Hippocampal formation (tissue), 2 donors: ENCODE results near the gene ZGPAT.
"Not testable (repeated sequence)": the region's sequence is repeated elsewhere in the genome, so short reads cannot be mapped to it uniquely, and the experiment has no call there.

ENCODE experiments used
- DNase-seq, 2 donors: peaks; one replicate each; lab custom pipeline; 2025; lab: John Stamatoyannopoulos, UW

Gene ZGPAT

DNA sequence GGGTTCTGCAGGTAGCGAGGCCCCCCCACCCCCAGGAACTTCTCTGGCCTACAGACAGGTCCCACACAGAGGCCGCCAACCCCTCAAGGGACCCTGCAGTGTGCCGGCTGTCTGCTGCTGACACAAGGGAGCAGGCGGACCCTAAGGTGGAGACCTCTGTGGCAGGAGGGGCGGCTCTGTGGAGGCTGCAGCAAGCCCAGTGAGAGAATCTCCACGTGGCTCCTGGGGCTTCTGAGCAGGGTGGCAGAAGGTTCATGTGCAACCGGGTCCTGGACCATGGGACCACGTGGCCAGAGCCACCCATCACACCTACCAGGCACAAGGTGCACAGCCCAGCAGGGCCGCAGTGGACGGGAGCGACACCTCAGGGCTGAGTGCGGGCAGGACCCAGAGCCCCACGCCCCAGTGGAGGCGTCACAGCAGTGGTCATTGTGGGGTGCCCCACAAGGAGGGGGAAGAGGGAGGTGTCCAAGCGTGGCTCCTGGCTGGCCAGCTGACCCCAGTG lies 4.3 kb upstream of the ZGPAT start:
- DNase-seq: no peak

DNA sequence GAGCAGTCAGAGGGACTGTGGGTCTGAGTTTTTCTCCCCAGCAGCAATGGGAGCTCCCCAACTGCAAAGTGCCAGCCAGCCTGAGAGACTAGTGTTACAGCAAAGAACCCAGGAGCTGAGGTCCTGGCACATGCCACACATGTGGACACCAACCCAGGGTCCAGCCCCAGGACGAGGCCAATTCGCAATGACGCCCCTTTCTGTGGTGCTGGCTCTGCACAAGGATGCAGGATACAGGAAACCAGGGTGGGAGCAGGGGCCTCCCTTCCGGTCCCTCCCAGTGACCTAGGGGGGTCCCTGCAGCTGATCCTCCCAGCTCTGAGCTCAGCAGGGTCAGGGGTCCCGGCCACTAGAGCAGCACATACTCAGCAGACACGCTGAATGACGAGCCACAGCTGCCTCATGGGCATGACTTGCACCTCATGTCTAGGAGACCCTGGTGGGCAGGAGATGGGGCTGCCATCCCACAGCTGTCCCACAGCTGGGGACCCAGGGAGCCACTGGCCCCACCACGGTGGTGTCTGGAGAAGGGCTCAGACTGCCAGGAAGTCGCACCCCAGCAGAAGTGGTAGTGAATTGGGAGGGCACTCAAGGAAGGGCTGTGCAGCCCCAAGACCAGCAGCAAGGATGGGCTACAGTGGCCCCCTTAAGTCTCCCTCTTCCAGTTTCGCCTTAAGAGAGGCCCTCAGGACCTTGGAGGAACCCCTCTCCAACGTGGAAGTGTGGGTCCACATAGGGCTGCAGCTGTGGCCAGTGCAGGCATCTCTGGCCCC lies 3.7 kb upstream of the ZGPAT start:
- no peak for DNase-seq

DNA sequence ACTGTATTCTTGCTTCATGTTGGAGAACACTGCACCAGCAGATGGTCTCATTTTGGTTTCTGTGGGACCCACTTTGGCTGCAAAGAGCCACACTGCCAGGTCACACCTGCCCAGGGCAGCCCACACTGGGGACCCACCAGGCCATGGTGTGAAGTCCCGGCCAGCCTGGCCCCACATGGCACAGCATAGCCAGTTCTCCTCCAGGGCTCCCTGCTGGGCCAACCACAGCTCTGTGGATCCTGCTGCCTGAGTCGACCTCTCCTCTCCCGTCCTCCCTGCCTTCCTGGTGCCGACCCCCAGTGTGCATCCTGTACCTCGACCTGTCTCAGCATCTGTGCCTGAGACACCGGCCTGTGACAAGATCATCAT lies 3.1 kb upstream of the ZGPAT start:
- no peak for DNase-seq

DNA sequence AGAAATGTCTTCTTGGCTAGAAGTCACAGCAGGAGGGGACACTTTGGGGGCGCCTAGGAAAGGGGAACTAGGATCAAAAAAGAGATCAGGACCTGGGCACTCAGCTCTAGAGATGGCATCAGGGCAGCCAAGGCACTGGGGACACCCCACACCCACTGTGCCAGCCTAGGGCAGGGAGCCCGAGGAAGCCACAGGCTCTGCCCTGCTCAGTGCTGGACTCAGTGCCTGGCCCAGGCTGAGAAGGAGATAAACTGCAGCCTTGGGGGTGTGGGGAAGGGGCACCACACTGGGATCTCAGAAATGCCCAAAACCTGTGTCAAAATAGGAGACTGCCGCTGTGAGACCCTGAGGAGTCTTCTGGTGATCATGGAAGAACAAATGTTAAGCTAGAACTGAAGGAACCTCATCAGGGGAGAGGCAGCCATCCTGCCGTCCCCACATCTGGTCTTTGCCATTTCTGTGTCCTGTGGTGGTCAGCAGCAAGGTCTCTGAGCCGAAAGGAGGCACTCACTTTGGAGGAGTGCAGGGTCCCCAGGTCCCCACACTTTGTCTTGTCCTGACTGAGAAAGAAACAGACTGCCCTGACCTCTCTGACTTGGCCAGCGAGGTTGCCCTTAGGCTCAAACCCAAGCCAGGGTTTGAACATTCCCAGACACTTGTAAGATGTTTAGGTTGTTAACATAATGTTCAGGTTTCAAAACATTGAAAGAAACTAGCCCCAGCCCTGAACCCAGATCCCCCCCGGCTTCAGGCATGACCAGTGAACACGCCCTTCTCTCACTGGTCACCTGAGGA lies 2.4 kb upstream of the ZGPAT start:
- DNase-seq: no peak

DNA sequence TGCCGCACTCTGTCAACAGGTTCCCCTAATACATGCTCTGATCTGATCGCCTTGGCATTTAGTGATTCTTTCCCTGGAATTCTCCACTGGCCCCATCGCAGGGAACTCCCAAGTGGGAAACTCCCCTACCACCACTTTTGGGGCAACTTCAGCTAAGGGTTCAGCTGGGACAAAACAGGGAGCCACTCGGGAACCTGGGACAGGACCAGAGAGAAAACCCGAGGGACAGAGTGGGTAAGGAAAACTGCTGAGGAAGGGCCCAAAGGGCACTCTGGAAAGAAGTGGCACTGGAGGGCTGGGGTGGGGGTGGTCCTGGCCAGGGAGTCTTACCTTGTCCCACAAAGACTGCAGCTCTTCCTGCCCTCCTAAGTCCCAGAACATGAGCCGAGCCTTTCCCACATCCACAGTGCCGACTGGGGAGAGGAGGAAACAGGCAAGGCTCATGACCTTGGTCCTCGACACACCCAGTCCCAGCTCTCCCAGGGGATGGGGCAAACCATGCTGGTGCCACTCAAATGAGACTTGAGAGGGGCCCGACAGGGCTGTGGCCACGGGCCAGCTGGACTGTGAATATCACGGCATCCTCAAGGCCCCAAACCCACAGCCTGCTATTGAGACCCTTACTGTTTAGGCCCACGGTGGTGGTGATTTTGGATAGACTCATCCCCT lies 1.7 kb upstream of the ZGPAT start:
- no peak for DNase-seq

DNA sequence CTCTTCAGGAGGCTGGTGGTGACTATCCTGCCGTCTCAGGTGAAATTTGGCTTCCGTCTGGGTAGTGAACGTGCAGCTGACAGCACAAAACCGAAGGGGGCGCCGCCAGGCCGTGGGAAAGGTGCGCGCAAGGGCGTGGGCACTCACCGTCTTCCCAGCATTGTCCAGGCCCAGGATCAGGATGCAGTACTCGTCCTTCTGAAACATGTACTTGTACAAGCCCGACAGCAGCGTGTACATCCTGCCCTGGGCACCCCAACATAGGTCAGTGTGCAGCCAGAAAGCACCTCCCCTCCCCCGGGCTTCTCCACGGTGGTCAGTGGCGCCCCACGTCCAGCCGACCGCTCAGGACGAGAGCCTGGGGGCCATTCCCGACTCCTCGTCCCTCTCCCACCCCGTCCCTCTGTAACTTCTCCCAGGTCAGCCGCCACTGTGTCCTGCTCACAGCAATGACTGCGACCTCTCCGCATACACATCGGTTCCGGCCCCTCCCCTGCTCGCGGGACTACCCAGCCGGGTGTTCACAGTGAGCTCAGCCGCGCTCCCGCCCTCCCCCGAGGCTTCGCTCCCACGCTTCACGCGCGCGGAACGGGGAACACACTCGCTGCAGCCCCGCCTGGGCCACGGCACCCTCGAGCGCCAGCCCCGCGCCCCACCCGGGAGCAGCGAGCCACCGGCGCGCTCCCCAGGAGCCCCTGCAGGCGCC lies 834 bp upstream of the ZGPAT start:
- DNase-seq: no peak

DNA sequence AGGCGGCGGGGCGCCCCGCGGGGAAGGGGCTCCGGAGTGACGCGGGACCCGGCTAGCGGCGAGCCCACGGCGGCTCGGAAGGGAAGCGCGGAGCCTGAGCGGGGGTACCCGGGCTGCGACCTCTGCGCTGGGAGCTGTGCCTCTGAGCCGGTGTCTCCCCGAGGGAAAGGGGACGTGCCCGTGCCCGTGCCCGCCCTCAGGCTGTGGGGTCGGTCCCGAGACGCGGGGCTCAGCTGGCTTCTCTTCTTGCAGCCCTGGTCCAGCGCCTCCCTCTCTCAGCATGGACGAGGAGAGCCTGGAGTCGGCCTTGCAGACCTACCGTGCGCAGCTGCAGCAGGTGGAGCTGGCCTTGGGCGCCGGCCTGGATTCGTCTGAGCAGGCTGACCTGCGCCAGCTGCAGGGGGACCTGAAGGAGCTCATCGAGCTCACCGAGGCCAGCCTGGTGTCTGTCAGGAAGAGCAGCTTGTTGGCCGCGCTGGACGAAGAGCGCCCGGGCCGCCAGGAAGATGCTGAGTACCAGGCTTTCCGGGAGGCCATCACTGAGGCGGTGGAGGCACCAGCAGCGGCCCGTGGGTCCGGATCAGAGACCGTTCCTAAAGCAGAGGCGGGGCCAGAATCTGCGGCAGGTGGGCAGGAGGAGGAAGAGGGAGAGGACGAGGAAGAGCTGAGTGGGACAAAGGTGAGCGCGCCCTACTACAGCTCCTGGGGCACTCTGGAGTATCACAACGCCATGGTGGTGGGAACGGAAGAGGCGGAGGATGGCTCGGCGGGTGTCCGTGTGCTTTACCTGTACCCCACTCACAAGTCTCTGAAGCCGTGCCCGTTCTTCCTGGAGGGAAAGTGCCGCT lies 686 bp downstream of the ZGPAT start:
- DNase-seq: no peak

DNA sequence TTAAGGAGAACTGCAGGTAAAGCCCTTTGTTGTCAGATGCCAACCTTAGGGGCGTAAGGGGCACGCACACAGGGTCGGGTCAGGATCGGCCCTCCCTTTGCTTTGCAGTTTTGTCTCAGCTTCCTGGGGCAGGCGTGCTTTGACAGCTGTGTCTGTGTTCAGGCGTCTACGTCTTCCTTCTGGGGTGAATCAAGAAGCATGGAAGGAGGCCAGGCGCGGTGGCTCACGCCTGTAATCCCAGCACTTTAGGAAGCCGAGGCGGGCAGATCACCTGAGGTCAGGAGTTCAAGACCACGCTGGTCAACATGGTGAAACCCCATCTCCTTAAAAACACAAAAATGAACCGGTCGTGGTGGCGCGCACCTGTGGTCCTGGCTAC lies 1.3 kb downstream of the ZGPAT start:
- no peak for DNase-seq

DNA sequence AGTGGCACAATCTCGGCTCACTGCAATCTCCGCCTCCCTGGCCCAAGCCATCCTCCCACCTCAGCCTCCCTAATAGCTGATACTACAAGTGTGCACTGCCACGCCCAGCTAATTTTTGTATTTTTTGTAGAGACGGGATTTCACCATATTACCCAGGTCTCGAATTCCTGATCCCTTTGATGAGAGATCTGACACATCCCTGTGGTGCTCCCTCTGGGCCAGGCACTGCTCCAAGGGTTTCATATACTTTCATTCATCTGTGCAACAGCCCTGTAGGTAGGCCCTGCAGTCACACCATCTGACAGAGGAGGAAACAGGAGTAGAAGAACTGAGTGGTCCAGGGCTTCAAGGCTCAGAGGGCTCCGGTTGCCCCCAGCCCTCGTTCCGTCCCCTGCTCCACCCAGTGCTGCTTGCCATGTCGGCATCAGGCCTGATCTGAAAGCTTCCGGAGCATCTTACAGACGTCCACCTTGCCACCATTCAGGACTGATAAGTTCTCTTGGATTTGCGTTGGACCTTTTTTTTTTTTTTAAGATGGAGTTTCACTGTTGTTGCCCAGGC lies 3.3 kb downstream of the ZGPAT start:
- no peak for DNase-seq

DNA sequence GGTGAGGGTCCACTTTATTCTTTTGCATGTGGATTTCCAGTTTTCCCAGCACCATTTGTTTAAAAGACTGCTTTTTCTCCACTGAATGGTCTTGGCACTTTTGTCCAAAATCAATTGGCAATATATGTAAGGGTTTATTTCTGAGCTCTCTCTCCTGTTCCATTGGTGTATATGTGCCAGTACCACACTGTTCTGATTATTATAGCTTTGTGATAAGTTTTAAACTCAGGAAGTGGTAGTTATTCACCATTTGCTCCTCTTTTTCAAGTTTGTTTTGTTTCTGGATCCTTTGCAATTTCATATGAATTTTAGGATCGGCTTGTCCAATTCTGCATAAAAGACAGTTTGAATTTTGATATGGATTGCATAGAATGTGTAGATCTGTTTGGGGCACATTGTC lies 4.4 kb downstream of the ZGPAT start:
- no peak for DNase-seq

DNA sequence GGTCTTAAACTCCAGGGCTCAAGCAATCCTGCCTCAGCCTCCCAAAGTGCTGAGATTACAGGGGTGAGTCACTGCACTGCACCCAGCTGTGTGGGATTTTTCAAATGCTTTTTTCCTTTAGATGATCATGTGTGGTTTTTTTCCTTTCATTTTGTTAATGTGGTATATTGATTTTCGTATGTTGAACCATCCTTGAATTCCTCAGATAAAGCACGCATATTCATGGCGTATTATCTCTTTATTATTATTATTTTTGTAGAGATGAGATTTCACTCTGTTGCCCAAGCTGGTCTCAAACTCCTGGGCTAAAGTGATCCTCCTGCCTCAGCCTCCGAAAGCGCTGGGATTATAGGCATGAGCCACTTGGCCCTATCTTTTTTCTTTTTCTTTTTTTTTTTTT lies 7.0 kb downstream of the ZGPAT start:
- no peak for DNase-seq

DNA sequence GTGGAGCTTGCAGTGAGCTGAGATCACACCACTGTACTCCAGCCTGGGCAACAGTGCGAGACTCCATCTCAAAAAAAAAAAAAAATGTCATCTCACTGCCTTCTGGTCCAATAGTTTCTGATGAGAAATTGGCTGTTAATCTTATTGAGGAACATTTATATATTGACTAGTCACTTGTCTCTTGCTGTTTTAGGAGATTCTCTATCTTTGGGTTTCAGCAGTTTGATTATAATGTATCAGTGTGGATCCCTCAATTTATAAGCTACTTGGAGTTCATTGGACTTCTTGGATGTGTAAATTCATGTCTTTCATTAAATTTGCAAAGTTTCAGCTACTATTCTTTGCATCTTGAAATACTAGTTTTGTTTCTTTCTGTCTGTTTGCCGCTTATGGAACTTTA lies 11.2 kb downstream of the ZGPAT start:
- no peak for DNase-seq

DNA sequence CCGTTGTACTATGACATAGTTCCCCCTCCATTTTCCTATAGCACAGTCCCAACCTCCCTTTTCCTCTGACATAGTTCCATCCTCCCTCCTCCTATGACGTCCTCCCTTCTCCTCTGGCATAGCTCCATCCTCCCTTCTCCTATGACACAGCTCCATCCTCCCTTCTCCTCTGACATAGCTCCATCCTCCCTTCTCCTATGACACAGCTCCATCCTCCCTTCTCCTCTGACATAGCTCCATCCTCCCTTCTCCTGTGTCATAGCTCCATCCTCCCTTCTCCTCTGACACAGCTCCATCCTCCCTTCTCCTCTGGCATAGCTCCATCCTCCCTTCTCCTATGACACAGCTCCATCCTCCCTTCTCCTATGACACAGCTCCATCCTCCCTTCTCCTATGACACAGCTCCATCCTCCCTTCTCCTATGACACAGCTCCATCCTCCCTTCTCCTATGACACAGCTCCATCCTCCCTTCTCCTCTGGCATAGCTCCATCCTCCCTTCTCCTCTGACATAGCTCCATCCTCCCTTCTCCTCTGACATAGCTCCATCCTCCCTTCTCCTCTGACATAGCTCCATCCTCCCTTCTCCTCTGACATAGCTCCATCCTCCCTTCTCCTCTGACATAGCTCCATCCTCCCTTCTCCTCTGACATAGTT lies 15.3 kb downstream of the ZGPAT start:
- not testable (repeated sequence) for DNase-seq

DNA sequence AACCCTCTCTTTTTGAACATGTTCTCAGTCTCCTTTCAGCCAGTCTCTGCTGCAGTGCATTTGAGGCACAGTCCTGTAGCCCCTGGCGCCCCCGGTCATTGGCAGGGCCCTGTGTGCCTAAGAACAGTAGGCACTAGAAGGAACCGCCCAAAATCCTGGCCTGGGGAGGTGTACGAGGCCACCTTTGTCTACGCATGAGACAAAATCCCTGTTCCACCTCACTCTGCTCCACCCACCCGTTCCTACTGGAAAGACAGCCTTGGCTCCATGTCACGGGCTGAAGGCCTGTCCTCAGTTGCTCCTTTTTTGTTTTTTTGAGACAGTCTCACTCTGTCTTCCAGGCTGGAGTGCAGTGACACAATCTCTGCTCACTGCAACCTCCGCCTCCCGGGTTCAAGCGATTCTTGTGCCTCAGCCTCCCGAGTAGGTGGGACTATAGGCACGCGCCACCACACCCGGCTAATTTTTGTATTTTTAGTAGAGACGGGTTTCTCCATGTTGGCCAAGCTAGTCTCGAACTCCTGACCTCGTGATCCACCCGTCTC lies 22.4 kb downstream of the ZGPAT start:
- not testable (repeated sequence) for DNase-seq

DNA sequence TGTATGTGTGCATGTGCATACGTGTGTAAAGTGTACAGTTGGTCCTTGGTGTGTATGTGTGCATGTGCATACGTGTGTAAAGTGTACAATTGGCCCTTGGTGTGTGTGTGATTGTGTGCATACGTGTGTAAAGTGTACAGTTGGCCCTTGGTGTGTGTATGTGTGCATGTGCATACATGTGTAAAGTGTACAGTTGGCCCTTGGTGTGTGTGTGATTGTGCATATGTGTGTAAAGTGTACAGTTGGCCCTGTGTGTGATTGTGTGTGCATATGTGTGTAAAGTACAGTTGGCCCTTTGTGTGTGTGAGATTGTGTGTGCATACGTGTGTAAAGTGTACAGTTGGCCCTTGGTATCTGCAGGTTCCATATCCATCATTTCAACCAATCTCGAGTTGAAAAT lies 23.6 kb downstream of the ZGPAT start:
- no peak for DNase-seq

DNA sequence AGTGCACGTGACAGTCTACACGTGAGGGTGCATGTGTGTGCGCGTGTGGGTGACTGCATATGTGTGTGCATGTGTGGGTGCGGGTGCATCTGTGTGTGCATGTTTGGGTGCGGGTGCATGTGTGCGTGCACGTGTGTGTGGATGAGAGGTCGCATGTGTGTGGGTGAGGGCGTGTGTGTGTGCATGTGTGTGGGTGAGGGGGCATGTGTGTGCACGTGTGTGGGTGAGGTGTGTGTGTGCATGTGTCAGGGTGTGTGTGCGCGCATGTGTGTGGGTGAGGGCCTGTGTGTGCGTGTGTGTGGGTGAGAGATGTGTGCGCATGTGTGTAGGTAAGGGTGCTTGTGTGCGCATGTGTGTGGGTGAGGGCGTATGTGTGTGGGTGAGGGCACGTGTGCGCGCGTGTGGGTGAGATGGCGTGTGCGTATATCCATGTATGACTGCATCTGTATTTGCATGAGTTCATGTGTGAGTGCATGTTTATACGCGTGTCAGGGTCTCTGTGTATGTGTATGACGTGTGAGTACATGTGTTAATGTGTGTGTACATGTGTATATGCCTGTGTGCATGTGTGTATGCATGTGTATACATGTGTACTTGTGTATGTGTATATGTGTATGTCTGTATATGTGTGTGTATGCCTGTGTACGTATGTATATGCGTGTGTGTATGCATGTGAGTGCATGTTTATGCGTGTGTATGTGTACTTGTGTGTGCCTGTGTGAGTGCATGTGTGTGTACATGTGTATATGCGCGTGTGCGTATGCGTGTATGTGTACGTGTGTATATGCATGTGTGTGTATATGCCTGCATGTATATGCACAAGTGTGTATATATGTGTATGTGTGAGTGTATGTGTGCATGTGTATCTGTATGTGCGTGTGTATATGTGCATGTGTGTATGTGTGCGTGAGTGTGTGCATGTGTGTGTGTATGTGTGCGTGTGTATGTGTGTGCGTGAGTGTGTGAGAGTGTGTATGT lies 24.6 kb downstream of the ZGPAT start:
- no peak for DNase-seq

DNA sequence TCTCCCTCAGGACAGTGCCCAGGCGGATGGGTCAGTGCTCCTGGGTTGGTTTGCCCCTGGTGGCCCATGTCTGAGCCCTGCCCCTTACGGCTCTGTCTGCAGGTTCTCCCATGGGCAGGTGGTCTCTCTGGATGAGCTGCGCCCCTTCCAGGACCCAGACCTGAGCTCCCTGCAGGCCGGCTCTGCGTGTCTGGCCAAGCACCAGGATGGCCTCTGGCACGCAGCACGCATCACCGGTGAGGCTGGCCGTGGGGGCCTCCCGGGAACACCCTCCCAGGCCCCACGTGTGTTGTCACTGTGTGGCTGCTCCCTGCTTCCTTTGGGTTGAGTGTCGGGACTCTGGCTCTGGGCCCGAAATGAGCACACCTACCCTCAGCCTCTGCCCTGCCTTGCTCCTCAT lies 25.3 kb downstream of the ZGPAT start:
- no peak for DNase-seq

DNA sequence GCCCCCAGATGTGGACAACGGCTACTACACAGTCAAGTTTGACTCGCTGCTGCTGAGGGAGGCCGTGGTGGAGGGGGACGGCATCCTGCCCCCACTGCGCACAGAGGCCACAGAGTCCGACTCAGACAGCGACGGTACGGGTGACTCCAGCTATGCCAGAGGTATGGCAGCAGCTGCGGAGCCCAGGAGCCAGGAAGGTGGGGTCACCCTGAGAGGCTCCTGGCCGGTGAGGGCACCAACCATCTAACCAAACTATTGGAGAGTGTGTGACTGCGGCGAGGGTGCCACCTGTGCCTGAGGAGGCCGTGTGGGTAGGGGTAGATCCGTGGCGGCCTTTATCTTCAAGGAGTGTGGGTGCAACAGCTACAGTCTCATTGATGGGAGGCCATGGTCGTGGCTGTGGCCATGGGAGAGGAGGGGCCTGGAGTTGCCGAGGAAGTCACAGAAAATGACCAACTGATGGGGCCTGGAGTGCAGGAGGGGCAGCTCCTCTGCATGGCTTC lies 25.8 kb downstream of the ZGPAT start:
- DNase-seq: no peak
